Astrocyte of the spinal cord (primary cell): ENCODE results near the gene SMIM38.

Experiments
- DNase-seq: peaks from one replicate; pipeline ENCODE4 v3.0.0; 2011; ENCODE audit warnings: low read depth, low spot score
- H3K4me3 ChIP-seq: 2 replicates; pipeline ENCODE4 v1.5.1; 2011; ENCODE audit warnings: low read depth, mild to moderate bottlenecking, low read length, moderate library complexity
- CTCF ChIP-seq: IDR thresholded peaks from 2 replicates; pipeline ENCODE4 v1.5.1; 2012; ENCODE audit warnings: low read depth, mild to moderate bottlenecking, low read length, inconsistent platforms
- in situ Hi-C: cut with HindIII; loops from 2 replicates; pipeline ENCODE4 v1.10.0; 2017; ENCODE audit warnings: low sequenced_read_pairs

Gene SMIM38

GRCh38 chr11:69204246-69204940, 48.7 kb downstream of the SMIM38 start:
- in situ Hi-C loops = no loop called here
- no peak for DNase-seq

GRCh38 chr11:69204941-69205742, 49.4 kb downstream of the SMIM38 start:
- no peak overlapping the region for H3K4me3 ChIP-seq
- DNase-seq = no peak
- in situ Hi-C loops = no loop called here
- no peak for TF ChIP-seq CTCF

More at GRCh38 chr11:69204246-69204940, 48.7 kb downstream of the SMIM38 start:
- TF ChIP-seq CTCF = no peak
- H3K4me3 ChIP-seq = no peak overlapping the region
